Measurements from ENCODE around the gene KLF5.
A peak's percentile ranks its signal among the peaks of the same experiment; 100 is the strongest.

The KLF5 gene

GRCh38 chr13:73060251-73061160 lies 1.7 kb downstream of the KLF5 start:
- DNase-seq: no peak

- DNase-seq: no peak
Measured at GRCh38 chr13:73061473-73061872, 2.7 kb downstream of the KLF5 start.

- DNase-seq: no peak
Measured at GRCh38 chr13:73061876-73062275, 3.1 kb downstream of the KLF5 start.

- no peak for DNase-seq
Measured at GRCh38 chr13:73062468-73062867, 3.7 kb downstream of the KLF5 start.

- no peak for DNase-seq
Measured at GRCh38 chr13:73063166-73063565, 4.4 kb downstream of the KLF5 start.

GRCh38 chr13:73065036-73065435 lies 6.2 kb downstream of the KLF5 start:
- no peak for DNase-seq

GRCh38 chr13:73065665-73066340 lies 7.0 kb downstream of the KLF5 start:
- no peak for DNase-seq

- no peak for DNase-seq
Measured at GRCh38 chr13:73069206-73069805, 10.5 kb downstream of the KLF5 start.

GRCh38 chr13:73070451-73071098 lies 11.8 kb downstream of the KLF5 start:
- DNase-seq: no peak

- DNase-seq: no peak
Measured at GRCh38 chr13:73072239-73072900, 13.6 kb downstream of the KLF5 start.

GRCh38 chr13:73073050-73073449 lies 14.2 kb downstream of the KLF5 start:
- DNase-seq: no peak

- peak in 1 of 5 experiments; percentile 10 for DNase-seq
Measured at GRCh38 chr13:73074014-73074413, 15.2 kb downstream of the KLF5 start.

- DNase-seq: no peak
Measured at GRCh38 chr13:73074926-73075325, 16.1 kb downstream of the KLF5 start.

- DNase-seq: no peak
Measured at GRCh38 chr13:73075546-73075945, 16.7 kb downstream of the KLF5 start.

GRCh38 chr13:73075954-73076353 lies 17.1 kb downstream of the KLF5 start:
- DNase-seq: no peak

GRCh38 chr13:73077865-73078264 lies 19.1 kb downstream of the KLF5 start:
- DNase-seq: no peak

- no peak for DNase-seq
Measured at GRCh38 chr13:73079359-73079758, 20.6 kb downstream of the KLF5 start.

- no peak for DNase-seq
Measured at GRCh38 chr13:73081256-73081915, 22.6 kb downstream of the KLF5 start.

- no peak for DNase-seq
Measured at GRCh38 chr13:73082471-73082870, 23.7 kb downstream of the KLF5 start.

- DNase-seq: no peak
Measured at GRCh38 chr13:73082895-73083294, 24.1 kb downstream of the KLF5 start.

GRCh38 chr13:73088332-73088935 lies 29.6 kb downstream of the KLF5 start:
- DNase-seq: no peak

GRCh38 chr13:73089213-73089612 lies 30.4 kb downstream of the KLF5 start:
- no peak for DNase-seq

All from T-helper 2 cell (primary cell).